GM12878 (cell line): ENCODE results near the gene SELENOS. TPM values are rescaled to one million over a fixed set of nuclear protein-coding genes. Genes with fewer than 3 reads are reported as not detected.

Experiments
- CTCF ChIP-seq, 3 experiments: IDR thresholded peaks in 2 of 3; conservative IDR thresholded peaks in 1 of 3; 2 replicates each; pipeline ENCODE4 v1.5.1; 2011; ENCODE audit warnings: low read depth in 3 of 3, low read length in 3 of 3, mild to moderate bottlenecking in 3 of 3, control low read depth in 2 of 3, moderate library complexity in 2 of 3, inconsistent platforms in 1 of 3, mixed read lengths in 1 of 3; ENCODE audit not compliant: control insufficient read depth in 2 of 3, insufficient read depth in 1 of 3; ENCODE audit errors: extremely low read depth in 1 of 3
- ESRRA ChIP-seq: IDR thresholded peaks from 2 replicates; pipeline ENCODE4 v1.6.1; 2012; ENCODE audit warnings: mild to moderate bottlenecking, low read length, improper control_type of control experiment
- EZH2 ChIP-seq: IDR thresholded peaks from 2 replicates; pipeline ENCODE4 v1.6.1; 2012; ENCODE audit warnings: low read depth, mild to moderate bottlenecking, control low read depth, inconsistent platforms, low read length, borderline replicate concordance; ENCODE audit not compliant: control insufficient read depth
- GABPA ChIP-seq: IDR thresholded peaks from 2 replicates; pipeline ENCODE4 v1.6.1; 2014; ENCODE audit warnings: antibody characterized with exemption, low read depth, mild to moderate bottlenecking, inconsistent platforms
- MTA2 ChIP-seq: fragments of 450-650 bp; IDR thresholded peaks from 2 replicates; pipeline ENCODE4 v1.6.1; 2016; ENCODE audit warnings: low read depth, mild to moderate bottlenecking, moderate library complexity
- MXI1 ChIP-seq: fragments of 150-350 bp; IDR thresholded peaks from 2 replicates; pipeline ENCODE4 v1.6.1; 2011; ENCODE audit warnings: low read depth, mild to moderate bottlenecking, inconsistent platforms, low read length, improper control_type of control experiment
- MYB ChIP-seq: fragments of 150-350 bp; IDR thresholded peaks from 2 replicates; pipeline ENCODE4 v1.6.1; 2014; ENCODE audit warnings: mild to moderate bottlenecking, low read depth, low read length, borderline replicate concordance
- NFYB ChIP-seq: IDR thresholded peaks from 2 replicates; pipeline ENCODE4 v1.6.1; 2011; ENCODE audit warnings: low read depth, mild to moderate bottlenecking, low read length, improper control_type of control experiment, moderate library complexity; ENCODE audit not compliant: insufficient read depth
- PML ChIP-seq: IDR thresholded peaks from 2 replicates; pipeline ENCODE4 v1.6.1; 2012; ENCODE audit warnings: low read length, inconsistent platforms
- RAD21 ChIP-seq: IDR thresholded peaks from 2 replicates; pipeline ENCODE4 v1.6.1; 2011; ENCODE audit warnings: mild to moderate bottlenecking, low read depth, low read length, moderate library complexity; ENCODE audit not compliant: insufficient read depth
- RAD51 ChIP-seq: fragments of 450-650 bp; IDR thresholded peaks from 2 replicates; pipeline ENCODE4 v1.6.1; 2016; ENCODE audit warnings: moderate library complexity, mild to moderate bottlenecking, inconsistent platforms
- RBBP5 ChIP-seq: fragments of 200-600 bp; sonication (generic); conservative IDR thresholded peaks from 2 replicates; pipeline ENCODE4 v1.6.1; 2016
- RCOR1 ChIP-seq: conservative IDR thresholded peaks from 2 replicates; pipeline ENCODE4 v1.6.1; 2012; ENCODE audit warnings: low read depth, low read length, improper control_type of control experiment
- SKIL ChIP-seq: fragments of 450-650 bp; IDR thresholded peaks from 2 replicates; pipeline ENCODE4 v1.6.1; 2017; ENCODE audit warnings: mild to moderate bottlenecking, low read depth, inconsistent platforms; ENCODE audit not compliant: poor library complexity, severe bottlenecking
- SUPT20H ChIP-seq: IDR thresholded peaks from 2 replicates; pipeline ENCODE4 v1.6.1; 2011; ENCODE audit warnings: low read depth, mild to moderate bottlenecking, low read length, moderate library complexity, borderline replicate concordance; ENCODE audit not compliant: control insufficient read depth
- TAF1 ChIP-seq: IDR thresholded peaks from 2 replicates; pipeline ENCODE4 v1.6.1; 2011; ENCODE audit warnings: mild to moderate bottlenecking, low read depth, low read length, borderline replicate concordance
- TCF3 ChIP-seq: IDR thresholded peaks from 2 replicates; pipeline ENCODE4 v1.6.1; 2012; ENCODE audit warnings: low read depth, mild to moderate bottlenecking, low read length, borderline replicate concordance; ENCODE audit not compliant: insufficient read depth
- USF2 ChIP-seq: IDR thresholded peaks from 2 replicates; pipeline ENCODE4 v1.6.1; 2011; ENCODE audit warnings: low read depth, low read length, improper control_type of control experiment, borderline replicate concordance
- ZBTB40 ChIP-seq: fragments of 450-650 bp; IDR thresholded peaks from 2 replicates; pipeline ENCODE4 v1.6.1; 2016; ENCODE audit warnings: mild to moderate bottlenecking, moderate library complexity, borderline replicate concordance
- polyA plus RNA-seq, 11 experiments: library from polyadenylated mRNA; depleted of rRNA in 4 of 11; unstranded in 6 of 11; stranded (reverse) in 5 of 11; fragments of >200 nt; fragmentation: Nextera tagmentation in 4 of 11; fragmentation: Illumina TruSeq in 1 of 11; extraction: Ambion mirVana in 4 of 11; extraction: Trizol in 1 of 11; gene quantifications; 1 replicate in 1 of 11; 2 replicates in 10 of 11; pipeline versions ENCODE4 v1.2.1 to v1.2.3, GENCODE V29; 2011 to 2016; ENCODE audit warnings: inconsistent platforms in 2 of 11, missing spikeins in 2 of 11, low read depth in 1 of 11
- total RNA-seq, 4 experiments: library from RNA; depleted of rRNA in 3 of 4; stranded (reverse); fragments of >200 nt in 3 of 4; fragmentation: Illumina TruSeq in 1 of 4; extraction: Trizol in 1 of 4; gene quantifications; 2 replicates each; pipeline versions ENCODE4 v1.2.1 to v1.2.3, GENCODE V29; 2013 to 2021

SELENOS gene
- total and polyA plus RNA-seq, 10 of the 15 experiments (the other 5 are each of a cell fraction or from before 2014, with no cell fraction given) = 25.8 to 90.1 (median 37.3) TPM

GRCh38 chr15:101258238-101259144 lies 18.8 kb downstream of the SELENOS start (continued):
- TF ChIP-seq USF2 (no peak), MXI1 (0 out of 2 replicates have a peak, but pooled peaks have one; percentile 27), GABPA (no peak), RBBP5 (no peak), ESRRA (no peak), SKIL (peak; percentile 53), RAD51 (no peak), CTCF (IDR thresholded peaks at IDR 0.05 in 2 of 3, conservative IDR thresholded peaks at IDR 0.05 in 1 of 3; ENCODE audit: control insufficient read depth in 2 of 3, extremely low read depth in 1 of 3, insufficient read depth in 1 of 3, low read depth in 3 of 3, low read length in 3 of 3) (peak; percentile 76 to 95 (median 92); a peak in 5 of 6 replicates), ZBTB40 (no peak), EZH2 (no peak), TAF1 (no peak), MTA2 (no peak; the same call in 1 of the 2 replicates), PML (no peak), NFYB (no peak), RAD21 (peak; percentile 97), SUPT20H (no peak), MYB (no peak; the same call in 1 of the 2 replicates), TCF3 (no peak), RCOR1 (no peak)
